ENCODE measurements around the gene CASP8AP2. TPM values are rescaled to one million over a fixed set of nuclear protein-coding genes. Genes with fewer than 3 reads are reported as not detected.

CASP8AP2 gene
- total and polyA plus RNA-seq, 2 of the 13 experiments (the other 11 are each of a cell fraction or from before 2014, with no cell fraction given): 5.7 to 13.5 TPM

- TF ChIP-seq ZNF713 (CRISPR knock-in tag; IDR thresholded peaks at IDR 0.05): no peak
- peak; percentile 88; the same call in 1 of the 2 replicates for TF ChIP-seq ZNF251 (CRISPR knock-in tag; IDR thresholded peaks at IDR 0.05)
- TF ChIP-seq TEAD2 (CRISPR knock-in tag; IDR thresholded peaks at IDR 0.05): no peak; the same call in 1 of the 2 replicates
- TF ChIP-seq ZNF772 (CRISPR knock-in tag; IDR thresholded peaks at IDR 0.05): 0 out of 2 replicates have a peak, but pooled peaks have one; percentile 60
- no peak for TF ChIP-seq ZNF260 (CRISPR knock-in tag; IDR thresholded peaks at IDR 0.05; ENCODE audit: borderline replicate concordance, low read depth)
- TF ChIP-seq ZNF274 (CRISPR knock-in tag; IDR thresholded peaks at IDR 0.05): peak; percentile 92
- TF ChIP-seq ZNF407 (CRISPR knock-in tag; IDR thresholded peaks at IDR 0.05; ENCODE audit: not compliant biosample characterization): peak; percentile 63
- peak; percentile 48; the same call in 1 of the 2 replicates for TF ChIP-seq ATF2 (CRISPR knock-in tag; IDR thresholded peaks at IDR 0.05)
- TF ChIP-seq ZNF691 (CRISPR knock-in tag; IDR thresholded peaks at IDR 0.05; ENCODE audit: borderline replicate concordance, low read depth): peak; percentile 80; the same call in 1 of the 2 replicates
- no peak for TF ChIP-seq SNAPC4 (CRISPR knock-in tag; IDR thresholded peaks at IDR 0.05)
- TF ChIP-seq TOPORS (CRISPR knock-in tag; IDR thresholded peaks at IDR 0.05): no peak; the same call in 1 of the 2 replicates
- TF ChIP-seq LCORL (IDR thresholded peaks at IDR 0.05): no peak
- TF ChIP-seq LCORL (CRISPR knock-in tag; IDR thresholded peaks at IDR 0.05): peak; percentile 55
These were observed 10.1 kb upstream of the CASP8AP2 start, which contains the start of gene MDN1 (continued) for GRCh38 chr6:89819336-89820130.

All from HepG2 (cell line).